C4-2B (cell line): ENCODE measurements around the gene CEMP1.

Experiments
- ZFX ChIP-seq: fragments of 450-650 bp; IDR thresholded peaks from 2 replicates; pipeline ENCODE4 v1.6.1; 2017
- TF ChIP-seq, protein P1 (sequence below): fragments of 450-650 bp; conservative IDR thresholded peaks from 2 replicates; pipeline ENCODE4 v1.5.1; 2017; ENCODE audit warnings: mild to moderate bottlenecking

- TF ChIP-seq, protein P1, sequence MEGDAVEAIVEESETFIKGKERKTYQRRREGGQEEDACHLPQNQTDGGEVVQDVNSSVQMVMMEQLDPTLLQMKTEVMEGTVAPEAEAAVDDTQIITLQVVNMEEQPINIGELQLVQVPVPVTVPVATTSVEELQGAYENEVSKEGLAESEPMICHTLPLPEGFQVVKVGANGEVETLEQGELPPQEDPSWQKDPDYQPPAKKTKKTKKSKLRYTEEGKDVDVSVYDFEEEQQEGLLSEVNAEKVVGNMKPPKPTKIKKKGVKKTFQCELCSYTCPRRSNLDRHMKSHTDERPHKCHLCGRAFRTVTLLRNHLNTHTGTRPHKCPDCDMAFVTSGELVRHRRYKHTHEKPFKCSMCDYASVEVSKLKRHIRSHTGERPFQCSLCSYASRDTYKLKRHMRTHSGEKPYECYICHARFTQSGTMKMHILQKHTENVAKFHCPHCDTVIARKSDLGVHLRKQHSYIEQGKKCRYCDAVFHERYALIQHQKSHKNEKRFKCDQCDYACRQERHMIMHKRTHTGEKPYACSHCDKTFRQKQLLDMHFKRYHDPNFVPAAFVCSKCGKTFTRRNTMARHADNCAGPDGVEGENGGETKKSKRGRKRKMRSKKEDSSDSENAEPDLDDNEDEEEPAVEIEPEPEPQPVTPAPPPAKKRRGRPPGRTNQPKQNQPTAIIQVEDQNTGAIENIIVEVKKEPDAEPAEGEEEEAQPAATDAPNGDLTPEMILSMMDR, result no peak
- TF ChIP-seq ZFX, result no peak
Observed at GRCh38 chr16:2508722-2509400, 22.3 kb downstream of the CEMP1 start.
